Vagina (tissue), 2 donors: ENCODE results near the gene ABHD12. TPM values are rescaled to one million over a fixed set of nuclear protein-coding genes. Genes with fewer than 3 reads are reported as not detected.

Experiments used
- DNase-seq, 2 donors: peaks; one replicate each; pipeline ENCODE4 v3.0.0-alpha.2; 2017; ENCODE audit errors: extremely low spot score in 2 of 2
- H3K27ac ChIP-seq: fragments of 200-600 bp; sonication (generic); one replicate; pipeline ENCODE4 v1.5.1; 2019
- H3K27me3 ChIP-seq: fragments of 200-600 bp; sonication (generic); one replicate; pipeline ENCODE4 v1.5.1; 2019
- H3K36me3 ChIP-seq, 2 donors: fragments of 200-600 bp; sonication (generic); one replicate each; pipeline ENCODE4 v1.5.1; 2017 to 2019
- H3K4me1 ChIP-seq: fragments of 200-600 bp; sonication (generic); one replicate; pipeline ENCODE4 v1.5.1; 2019
- H3K4me3 ChIP-seq, 2 donors: fragments of 200-600 bp; sonication (generic); 1 replicate in 1 of 2; 2 replicates in 1 of 2; pipeline ENCODE4 v1.5.1; 2016 to 2019
- H3K9me3 ChIP-seq: fragments of 200-600 bp; sonication (generic); one replicate; pipeline ENCODE4 v1.5.1; 2019
- CTCF ChIP-seq, 3 experiments: fragments of 450-650 bp in 2 of 3; fragments of 200-600 bp in 1 of 3; sonication (generic) in 1 of 3; IDR thresholded peaks; one replicate each; pipeline ENCODE4 v1.5.1; 2017 to 2019; ENCODE audit warnings: antibody characterized with exemption in 3 of 3, mild to moderate bottlenecking in 2 of 3, moderate library complexity in 2 of 3
- POLR2A ChIP-seq, 2 donors: fragments of 450-650 bp; IDR thresholded peaks; one replicate each; pipeline ENCODE4 v1.6.1; 2017; ENCODE audit warnings: antibody characterized with exemption in 2 of 2, mild to moderate bottlenecking in 2 of 2, moderate library complexity in 2 of 2
- POLR2AphosphoS5 ChIP-seq, 2 donors: sonication (generic); formaldehyde crosslinking; IDR thresholded peaks; one replicate each; pipeline ENCODE4 v1.9.0; 2017; ENCODE audit warnings: antibody characterized with exemption in 2 of 2, mild to moderate bottlenecking in 2 of 2, low read depth in 1 of 2; ENCODE audit not compliant: insufficient read depth in 1 of 2
- intact Hi-C: fragments of 100-400 bp; cut with DNase I; formaldehyde crosslinking; loops from one replicate; pipeline ENCODE4 v1.15.1; 2023
- total RNA-seq: library from RNA; depleted of rRNA; stranded (reverse); fragments of >200 nt; gene quantifications from one replicate; pipeline ENCODE4 v1.2.3, GENCODE V29; 2016

Gene ABHD12
- total RNA-seq, 1 donor from 2014 or later = 36.6 TPM

GRCh38 chr20:25283221-25283951, 107.2 kb downstream of the ABHD12 start:
- DNase-seq = no peak

DNA sequence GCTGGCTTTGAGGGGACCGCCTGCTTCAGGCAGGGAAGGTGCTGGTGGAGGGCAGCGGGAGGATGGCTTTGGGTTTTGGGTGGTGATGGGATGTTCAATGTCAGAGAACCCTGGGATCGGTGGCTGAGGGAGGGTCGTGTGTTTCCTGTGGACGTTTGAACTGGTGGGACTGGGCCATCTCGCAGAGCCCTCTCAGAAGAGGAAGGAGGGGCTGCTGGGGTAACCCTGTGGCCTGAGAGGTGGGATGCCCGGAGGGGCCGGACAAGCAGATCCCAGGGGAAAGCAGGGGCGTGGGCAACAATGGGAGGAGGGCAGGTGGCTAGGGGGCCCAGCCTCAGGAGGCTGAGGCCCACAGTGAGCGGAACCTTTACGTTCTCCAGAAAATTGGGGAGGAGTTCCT, 107.8 kb downstream of the ABHD12 start:
- Histone ChIP-seq H3K36me3 (peaks cover 0 to 93% of the 10 kb centered on the region in 2 donors), H3K4me1 (no peaks in the 10 kb centered on the region), H3K9me3 (no peaks in the 10 kb centered on the region), H3K27ac (no peak overlapping the region), H3K4me3 (no peak overlapping the region), H3K27me3 (no peaks in the 10 kb centered on the region)
- DNase-seq = no peak
- TF ChIP-seq POLR2A (IDR thresholded peaks at IDR 0.05) (no peak), POLR2AphosphoS5 (IDR thresholded peaks at IDR 0.05; ENCODE audit: insufficient read depth in 1 of 2, low read depth in 1 of 2) (no peak), CTCF (IDR thresholded peaks at IDR 0.05) (no peak)
- intact Hi-C loops = no loop called here

More at GRCh38 chr20:25283221-25283951, 107.2 kb downstream of the ABHD12 start:
- intact Hi-C loops = no loop called here
- Histone ChIP-seq H3K27ac (no peak overlapping the region), H3K27me3 (no peaks in the 10 kb centered on the region), H3K36me3 (peaks cover 0 to 94% of the 10 kb centered on the region in 2 donors), H3K4me3 (no peak overlapping the region), H3K4me1 (no peaks in the 10 kb centered on the region), H3K9me3 (no peaks in the 10 kb centered on the region)
- TF ChIP-seq CTCF (IDR thresholded peaks at IDR 0.05) (no peak), POLR2A (IDR thresholded peaks at IDR 0.05) (no peak), POLR2AphosphoS5 (IDR thresholded peaks at IDR 0.05; ENCODE audit: insufficient read depth in 1 of 2, low read depth in 1 of 2) (no peak)

DNA sequence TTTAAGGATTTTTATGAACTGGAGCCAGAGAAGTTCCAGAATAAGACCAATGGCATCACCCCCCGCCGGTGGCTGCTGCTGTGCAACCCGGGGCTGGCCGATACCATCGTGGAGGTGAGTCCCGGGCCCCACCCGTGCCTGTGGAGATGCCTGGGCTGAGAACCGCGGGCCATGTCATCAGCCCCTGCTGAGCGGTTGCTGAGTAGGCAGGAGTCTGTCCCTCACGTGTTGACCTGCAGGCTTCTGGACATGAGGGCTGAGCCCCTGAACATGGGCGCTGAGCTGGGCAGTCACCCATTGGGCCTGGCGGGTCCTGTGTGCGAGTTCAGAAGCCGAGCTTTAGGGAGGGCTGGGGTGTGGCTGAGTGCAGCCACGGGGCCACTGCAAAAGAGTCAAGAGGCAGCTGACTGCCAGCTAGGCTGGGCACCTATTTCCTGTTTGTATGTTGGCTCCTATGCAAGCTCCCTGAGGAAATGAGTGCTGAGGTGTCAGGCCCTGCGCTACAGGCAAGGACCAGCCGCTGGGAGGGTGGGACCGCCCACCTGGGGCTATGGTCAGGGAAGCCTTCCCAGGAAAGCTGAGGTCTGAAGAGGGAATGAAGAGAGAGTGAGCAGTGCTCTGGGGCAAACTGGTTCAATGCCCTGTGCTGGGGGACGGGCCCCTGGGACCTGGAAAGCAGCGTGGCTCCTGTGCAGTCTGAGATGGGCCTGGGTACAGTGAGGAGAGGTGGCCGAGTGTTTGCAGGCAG, 108.4 kb downstream of the ABHD12 start:
- Histone ChIP-seq H3K27ac (no peak overlapping the region), H3K4me3 (no peak overlapping the region), H3K36me3 (peaks cover 0 to 93% of the 10 kb centered on the region in 2 donors), H3K4me1 (no peaks in the 10 kb centered on the region), H3K27me3 (no peaks in the 10 kb centered on the region), H3K9me3 (no peaks in the 10 kb centered on the region)
- DNase-seq = no peak
- no peak for TF ChIP-seq CTCF (IDR thresholded peaks at IDR 0.05)
- TF ChIP-seq POLR2AphosphoS5 (IDR thresholded peaks at IDR 0.05; ENCODE audit: insufficient read depth in 1 of 2, low read depth in 1 of 2) = no peak
- TF ChIP-seq POLR2A (IDR thresholded peaks at IDR 0.05) = no peak
- intact Hi-C loops = no loop called here

DNA sequence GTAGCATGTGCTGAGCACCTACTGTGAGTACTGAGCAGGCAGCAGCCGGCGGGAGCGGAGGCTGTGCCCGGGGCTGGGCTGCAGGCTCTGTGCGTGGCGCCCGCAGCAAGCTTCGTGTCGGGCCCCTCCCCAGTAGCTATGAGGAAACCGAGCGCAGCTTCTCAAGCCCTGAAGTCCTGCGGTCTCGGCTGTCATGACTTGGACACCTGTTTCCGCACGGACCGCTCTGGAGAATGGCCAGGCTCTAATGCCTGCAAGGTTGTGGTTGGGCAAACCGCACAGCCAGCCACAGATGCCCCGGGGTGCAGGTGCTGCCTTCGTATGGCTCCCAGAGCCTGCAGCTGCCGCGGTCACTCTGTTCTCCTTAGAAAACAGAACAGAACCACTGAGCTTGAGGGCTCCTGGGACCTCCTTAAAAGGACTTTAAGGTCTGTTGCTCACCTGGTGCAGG, 109.1 kb downstream of the ABHD12 start:
- Histone ChIP-seq H3K9me3 (no peaks in the 10 kb centered on the region), H3K4me1 (no peaks in the 10 kb centered on the region), H3K27me3 (no peaks in the 10 kb centered on the region), H3K36me3 (peaks cover 0 to 93% of the 10 kb centered on the region in 2 donors), H3K4me3 (no peak overlapping the region), H3K27ac (no peak overlapping the region)
- no peak for TF ChIP-seq CTCF (IDR thresholded peaks at IDR 0.05)
- no peak for TF ChIP-seq POLR2A (IDR thresholded peaks at IDR 0.05)
- no peak for TF ChIP-seq POLR2AphosphoS5 (IDR thresholded peaks at IDR 0.05; ENCODE audit: insufficient read depth in 1 of 2, low read depth in 1 of 2)
- DNase-seq = no peak
- intact Hi-C loops = no loop called here
